ENCODE measurements around the gene NR4A3. TPM values are rescaled to one million over a fixed set of nuclear protein-coding genes. Genes with fewer than 3 reads are reported as not detected.

Gene NR4A3
- total and polyA plus RNA-seq, 10 of the 15 experiments (the other 5 are each of a cell fraction or from before 2014, with no cell fraction given): 0.04 to 2.1 (median 0.64) TPM; not detected in 1

GRCh38 chr9:99819123-99819855, 2.4 kb upstream of the NR4A3 start (continued):
- 0 out of 2 replicates have a peak, but pooled peaks have one; percentile 18 for TF ChIP-seq E2F4 (IDR thresholded peaks at IDR 0.05; ENCODE audit: low read depth, low read length)
- no peak for TF ChIP-seq TARDBP (IDR thresholded peaks at IDR 0.05; ENCODE audit: borderline replicate concordance)
- TF ChIP-seq JUNB (IDR thresholded peaks at IDR 0.05): peak; percentile 26; the same call in 1 of the 2 replicates
- TF ChIP-seq TCF7 (IDR thresholded peaks at IDR 0.05; ENCODE audit: borderline replicate concordance): no peak
- TF ChIP-seq CHD2 (IDR thresholded peaks at IDR 0.05; ENCODE audit: borderline replicate concordance, low read depth, low read length): peak; percentile 78
- peak; percentile 97 for TF ChIP-seq ZNF207 (IDR thresholded peaks at IDR 0.05; ENCODE audit: borderline replicate concordance)
- TF ChIP-seq SUZ12 (IDR thresholded peaks at IDR 0.05; ENCODE audit: unreplicated experiment): no peak
- peak in 1 of 2 experiments; percentile 75; a peak in 1 of 4 replicates for TF ChIP-seq ETV6 (conservative IDR thresholded peaks at IDR 0.05 in 1 of 2, IDR thresholded peaks at IDR 0.05 in 1 of 2; ENCODE audit: borderline replicate concordance in 1 of 2, low read depth in 1 of 2)

Measured in GM12878 (cell line).